Loucy (cell line): ENCODE measurements around the gene SPPL2C.

Source experiments
- EZH2phosphoT487 ChIP-seq: fragments of 200-600 bp; IDR thresholded peaks from 2 replicates; pipeline ENCODE4 v1.6.1; 2018; ENCODE audit warnings: antibody characterized with exemption, mild to moderate bottlenecking, moderate library complexity, borderline replicate concordance
- TF ChIP-seq, protein P1 (sequence below): fragments of 200-600 bp; sonication (generic); conservative IDR thresholded peaks from 2 replicates; pipeline ENCODE4 v1.5.1; 2014; ENCODE audit warnings: mild to moderate bottlenecking, antibody characterized with exemption, low read length

DNA sequence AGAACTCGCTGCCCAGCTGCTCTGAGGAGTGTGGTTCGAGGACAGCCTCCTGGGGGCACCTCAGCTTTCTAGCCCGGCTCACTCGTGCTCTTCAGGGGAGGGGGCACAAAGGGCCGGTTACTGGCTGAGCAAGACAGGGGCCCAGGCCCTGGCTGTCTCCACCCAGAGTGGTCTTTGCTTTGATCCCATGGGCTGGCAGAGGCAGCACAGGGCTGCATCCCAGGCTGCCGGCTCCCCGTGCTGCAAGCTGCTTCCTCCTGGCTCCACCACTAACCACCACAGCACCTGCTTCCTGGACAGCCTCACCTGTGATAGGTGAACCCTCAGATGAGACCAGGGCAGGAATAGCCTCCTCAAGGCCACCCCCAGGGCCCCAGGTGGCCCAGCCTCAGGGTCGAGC is 6.8 kb downstream of the SPPL2C start:
- TF ChIP-seq, protein P1, sequence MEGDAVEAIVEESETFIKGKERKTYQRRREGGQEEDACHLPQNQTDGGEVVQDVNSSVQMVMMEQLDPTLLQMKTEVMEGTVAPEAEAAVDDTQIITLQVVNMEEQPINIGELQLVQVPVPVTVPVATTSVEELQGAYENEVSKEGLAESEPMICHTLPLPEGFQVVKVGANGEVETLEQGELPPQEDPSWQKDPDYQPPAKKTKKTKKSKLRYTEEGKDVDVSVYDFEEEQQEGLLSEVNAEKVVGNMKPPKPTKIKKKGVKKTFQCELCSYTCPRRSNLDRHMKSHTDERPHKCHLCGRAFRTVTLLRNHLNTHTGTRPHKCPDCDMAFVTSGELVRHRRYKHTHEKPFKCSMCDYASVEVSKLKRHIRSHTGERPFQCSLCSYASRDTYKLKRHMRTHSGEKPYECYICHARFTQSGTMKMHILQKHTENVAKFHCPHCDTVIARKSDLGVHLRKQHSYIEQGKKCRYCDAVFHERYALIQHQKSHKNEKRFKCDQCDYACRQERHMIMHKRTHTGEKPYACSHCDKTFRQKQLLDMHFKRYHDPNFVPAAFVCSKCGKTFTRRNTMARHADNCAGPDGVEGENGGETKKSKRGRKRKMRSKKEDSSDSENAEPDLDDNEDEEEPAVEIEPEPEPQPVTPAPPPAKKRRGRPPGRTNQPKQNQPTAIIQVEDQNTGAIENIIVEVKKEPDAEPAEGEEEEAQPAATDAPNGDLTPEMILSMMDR: no peak
- no peak for TF ChIP-seq EZH2phosphoT487
